Activated CD4-positive, alpha-beta T cell treated with anti-CD3 and anti-CD28 coated beads, Interleukin-2, amount 10 ng/mL, durations not matched to agents 7 days and 5 days (primary cell): Measurements from ENCODE around the gene ZW10. TPM values are rescaled to one million over a fixed set of nuclear protein-coding genes. Genes with fewer than 3 reads are reported as not detected.
"Not testable (repeated sequence)": the region's sequence is repeated elsewhere in the genome, so short reads cannot be mapped to it uniquely, and the experiment has no call there.

Experiments used
- CTCF ChIA-PET: fragments of 350-600 bp; sonication (Branson Sonifier 250); formaldehyde crosslinking; loops from one replicate; lab custom pipeline; 2021; ENCODE audit warnings: antibody characterized with exemption; lab: Charles Lee
- POLR2A ChIA-PET: fragments of 350-600 bp; sonication (Branson Sonifier 250); formaldehyde crosslinking; loops from one replicate; lab custom pipeline; 2021; ENCODE audit warnings: antibody characterized with exemption; lab: Charles Lee
- DNase-seq: peaks from one replicate; pipeline ENCODE4 v3.0.0-alpha.2; 2020
- H3K27ac Mint-ChIP-seq: one replicate; pipeline ENCODE4 v1.8.0; 2021; ENCODE audit warnings: mild to moderate bottlenecking, moderate library complexity, mixed read lengths
- H3K27me3 Mint-ChIP-seq: one replicate; pipeline ENCODE4 v1.8.0; 2021; ENCODE audit warnings: mixed read lengths
- H3K36me3 Mint-ChIP-seq: one replicate; pipeline ENCODE4 v1.8.0; 2021; ENCODE audit warnings: low read depth, mixed read lengths
- H3K4me1 Mint-ChIP-seq: one replicate; pipeline ENCODE4 v1.8.0; 2021; ENCODE audit warnings: mixed read lengths
- H3K4me3 Mint-ChIP-seq: one replicate; pipeline ENCODE4 v1.8.0; 2021; ENCODE audit warnings: mild to moderate bottlenecking, moderate library complexity, mixed read lengths
- H3K9me3 Mint-ChIP-seq: one replicate; pipeline ENCODE4 v1.8.0; 2021; ENCODE audit warnings: mixed read lengths
- total RNA-seq, 2 experiments: library from RNA; stranded (reverse); gene quantifications; one replicate each; pipeline ENCODE4 v1.2.3, GENCODE V29; 2021

The ZW10 gene
- total RNA-seq, 2 experiments from 2014 or later, result 19.9 to 20.8 TPM

DNA sequence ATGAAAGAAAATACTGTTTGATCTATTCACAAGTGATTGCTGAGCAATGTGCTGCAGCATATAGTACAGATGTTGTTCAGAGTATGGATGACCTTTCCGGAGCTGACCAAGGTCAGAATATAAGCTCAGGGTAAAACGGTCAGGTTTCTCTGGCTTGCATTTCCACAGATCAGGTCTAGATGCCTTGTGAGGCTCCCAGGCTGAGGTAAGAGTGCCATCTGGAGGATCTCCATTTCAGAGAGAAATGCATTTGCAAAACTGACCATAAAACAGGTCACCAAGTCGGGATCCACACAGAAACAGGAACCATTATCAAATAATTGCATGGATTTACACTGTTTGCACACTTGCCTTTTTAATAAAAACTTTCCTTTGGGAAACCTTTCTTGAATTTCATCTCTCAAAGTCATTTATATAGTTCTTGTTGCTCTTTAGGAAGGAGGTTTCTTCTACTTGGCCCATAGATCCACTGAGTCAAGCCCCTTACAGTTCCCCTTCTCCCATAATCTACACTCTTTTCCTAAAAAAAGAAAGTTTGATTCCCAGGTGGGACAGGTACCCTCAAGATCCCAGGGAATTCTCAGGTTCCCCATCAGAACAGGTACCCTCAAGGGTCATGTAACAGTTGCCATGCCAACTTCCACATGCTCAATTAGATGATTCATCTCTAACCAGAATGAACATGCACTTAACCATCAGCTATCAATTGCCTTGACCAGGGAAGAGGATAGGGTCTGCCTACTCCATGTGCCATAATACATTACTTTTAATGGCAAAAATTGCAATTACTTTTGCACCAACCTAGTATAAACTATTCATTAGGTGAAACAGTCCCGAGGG, 42.4 kb downstream of the ZW10 start:
- H3K36me3 Mint-ChIP-seq, result peaks cover 9% of the 10 kb centered on the region
- ChIA-PET CTCF (interaction anchor here (0.7 to 1.1 kb wide), 2 partner anchors 9 to 225 kb away, joined by 3 to 4 read pairs; no protein-coding TSS in a partner anchor), POLR2A (no interaction called here)
- no peak for DNase-seq
- H3K9me3 Mint-ChIP-seq, result no peaks in the 10 kb centered on the region
- no peak overlapping the region for H3K4me3 Mint-ChIP-seq
- H3K4me1 Mint-ChIP-seq, result no peaks in the 10 kb centered on the region
- H3K27me3 Mint-ChIP-seq, result no peaks in the 10 kb centered on the region
- no peak overlapping the region for H3K27ac Mint-ChIP-seq

DNA sequence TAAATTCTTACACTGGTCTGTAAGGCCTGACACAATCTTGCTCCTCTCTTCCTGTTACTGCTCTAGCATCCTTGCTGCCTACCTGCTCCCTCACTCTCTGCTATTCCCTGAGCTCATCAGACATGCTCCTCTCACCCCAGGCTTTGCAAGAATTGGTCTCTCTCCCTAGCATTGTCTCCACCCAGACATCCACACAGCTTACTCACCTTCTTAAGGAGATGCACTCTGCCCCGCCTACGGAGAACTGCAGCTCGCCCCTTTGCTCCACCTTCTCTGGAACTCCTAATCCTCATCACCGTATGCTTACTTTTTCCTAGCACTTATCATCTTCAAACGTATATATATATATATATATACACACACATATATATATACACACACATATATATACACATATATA, 44.0 kb downstream of the ZW10 start:
- no peaks in the 10 kb centered on the region for H3K27me3 Mint-ChIP-seq
- ChIA-PET POLR2A (interaction anchor here (0.6 kb wide), 1 partner anchor 9 kb away, joined by 3 read pairs; no protein-coding TSS in a partner anchor), CTCF (interaction anchor here (0.6 kb wide), 1 partner anchor 248 kb away, joined by 4 read pairs; no protein-coding TSS in a partner anchor)
- no peak overlapping the region for H3K27ac Mint-ChIP-seq
- no peak overlapping the region for H3K4me3 Mint-ChIP-seq
- no peak for DNase-seq
- no peaks in the 10 kb centered on the region for H3K9me3 Mint-ChIP-seq
- peaks cover 4% of the 10 kb centered on the region for H3K36me3 Mint-ChIP-seq
- no peaks in the 10 kb centered on the region for H3K4me1 Mint-ChIP-seq

GRCh38 chr11:113728814-113729213, 44.7 kb downstream of the ZW10 start:
- no peaks in the 10 kb centered on the region for H3K4me1 Mint-ChIP-seq
- peaks cover 4% of the 10 kb centered on the region for H3K36me3 Mint-ChIP-seq
- CTCF ChIA-PET, result interaction anchor here (0.7 kb wide), 1 partner anchor 10 kb away, joined by 4 read pairs; no protein-coding TSS in a partner anchor
- POLR2A ChIA-PET, result no interaction called here
- DNase-seq, result no peak
- H3K27ac Mint-ChIP-seq, result no peak overlapping the region
- no peaks in the 10 kb centered on the region for H3K9me3 Mint-ChIP-seq
- no peak overlapping the region for H3K4me3 Mint-ChIP-seq
- no peaks in the 10 kb centered on the region for H3K27me3 Mint-ChIP-seq

DNA sequence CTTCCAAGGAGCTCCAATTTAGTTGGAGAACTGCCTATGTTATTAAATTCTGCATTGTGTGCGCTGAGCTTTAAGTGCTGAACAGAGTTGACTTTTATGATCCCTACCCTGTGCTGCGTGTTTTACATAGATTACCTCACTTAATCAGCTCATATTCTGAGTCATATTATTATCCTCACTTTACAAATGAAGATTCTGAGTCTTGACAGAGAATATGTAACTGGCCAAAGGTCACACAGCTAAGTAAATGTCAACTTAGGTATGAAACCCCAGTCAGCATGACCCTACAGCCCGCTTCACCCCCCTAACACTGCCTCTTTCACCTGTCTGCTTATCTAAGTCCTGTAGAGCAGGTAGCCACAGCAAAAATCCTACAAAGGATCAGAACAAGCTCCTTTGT, 47.6 kb downstream of the ZW10 start:
- no peaks in the 10 kb centered on the region for H3K9me3 Mint-ChIP-seq
- CTCF ChIA-PET, result interaction anchor here (0.7 to 1.5 kb wide), 4 partner anchors 13 to 824 kb away, joined by 3 to 4 read pairs (median 3); no protein-coding TSS in a partner anchor
- no peaks in the 10 kb centered on the region for H3K36me3 Mint-ChIP-seq

GRCh38 chr11:113725407-113725806, 48.1 kb downstream of the ZW10 start:
- POLR2A ChIA-PET, result no interaction called here

More for the DNA sequence above, 47.6 kb downstream of the ZW10 start:
- Mint-ChIP-seq H3K4me3 (no peak overlapping the region), H3K27ac (no peak overlapping the region), H3K4me1 (no peaks in the 10 kb centered on the region), H3K27me3 (no peaks in the 10 kb centered on the region)
- no peak for DNase-seq
- POLR2A ChIA-PET, result interaction anchor here (0.7 kb wide), 1 partner anchor 48 kb away, joined by 3 read pairs; no protein-coding TSS in a partner anchor

DNA sequence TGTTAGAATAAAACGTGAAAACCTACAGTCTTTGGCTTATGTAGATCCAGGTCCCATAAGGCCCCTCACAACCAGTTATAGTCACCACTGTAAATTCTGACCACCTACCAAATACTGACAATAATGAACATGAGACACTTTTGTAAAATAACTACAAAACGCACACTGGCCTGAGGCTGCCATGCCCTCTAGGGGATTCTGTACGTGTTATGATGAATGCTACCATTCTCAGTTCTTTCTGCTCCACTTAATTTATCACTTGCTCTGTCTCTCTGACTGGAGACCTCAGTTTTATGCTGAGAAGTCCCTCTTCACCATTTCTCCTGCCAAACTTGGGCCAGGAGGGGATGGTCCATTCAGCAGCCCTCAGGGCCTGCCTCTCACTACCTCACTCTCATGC, 48.7 kb downstream of the ZW10 start:
- Mint-ChIP-seq H3K27ac (no peak overlapping the region), H3K9me3 (no peaks in the 10 kb centered on the region), H3K4me1 (no peaks in the 10 kb centered on the region), H3K27me3 (no peaks in the 10 kb centered on the region), H3K4me3 (no peak overlapping the region), H3K36me3 (no peaks in the 10 kb centered on the region)
- ChIA-PET CTCF (no interaction called here), POLR2A (no interaction called here)
- no peak for DNase-seq

More at GRCh38 chr11:113725407-113725806, 48.1 kb downstream of the ZW10 start:
- H3K27me3 Mint-ChIP-seq, result no peaks in the 10 kb centered on the region
- no peak overlapping the region for H3K27ac Mint-ChIP-seq
- CTCF ChIA-PET, result interaction anchor here (0.6 to 1.5 kb wide), 5 partner anchors 13 to 824 kb away, joined by 3 to 5 read pairs (median 3); no protein-coding TSS in a partner anchor
- H3K4me1 Mint-ChIP-seq, result no peaks in the 10 kb centered on the region
- DNase-seq, result no peak
- H3K9me3 Mint-ChIP-seq, result no peaks in the 10 kb centered on the region
- no peaks in the 10 kb centered on the region for H3K36me3 Mint-ChIP-seq
- H3K4me3 Mint-ChIP-seq, result no peak overlapping the region

DNA sequence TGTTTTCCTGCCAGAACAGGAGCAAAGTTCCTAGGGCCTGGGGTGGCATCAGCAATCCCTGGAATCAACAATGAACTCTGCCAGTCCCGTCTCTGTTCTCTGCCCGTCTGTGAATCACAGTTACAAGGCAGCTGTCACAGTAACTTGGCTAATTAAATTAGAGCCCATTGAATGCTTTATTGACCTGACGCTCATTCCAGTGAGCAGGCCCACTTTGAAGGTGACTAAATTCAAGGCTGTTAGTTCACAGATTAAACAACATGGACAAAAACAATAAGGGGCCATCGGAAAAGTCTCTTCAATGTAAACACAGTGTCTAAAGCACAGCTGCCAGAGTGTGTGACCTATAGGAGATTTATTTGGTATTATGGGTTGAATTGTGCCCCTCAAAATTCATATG, 49.7 kb downstream of the ZW10 start:
- Mint-ChIP-seq H3K27me3 (no peaks in the 10 kb centered on the region), H3K27ac (no peak overlapping the region)
- POLR2A ChIA-PET, result no interaction called here

GRCh38 chr11:113722934-113723333, 50.6 kb downstream of the ZW10 start:
- Mint-ChIP-seq H3K9me3 (no peaks in the 10 kb centered on the region), H3K4me3 (no peak overlapping the region), H3K4me1 (no peaks in the 10 kb centered on the region), H3K36me3 (no peaks in the 10 kb centered on the region), H3K27me3 (no peaks in the 10 kb centered on the region), H3K27ac (no peak overlapping the region)
- CTCF ChIA-PET, result interaction anchor here (0.8 to 1.5 kb wide), 2 partner anchors 9 to 346 kb away, joined by 3 to 4 read pairs; no protein-coding TSS in a partner anchor
- no peak for DNase-seq
- POLR2A ChIA-PET, result no interaction called here

More for the DNA sequence above, 49.7 kb downstream of the ZW10 start:
- H3K9me3 Mint-ChIP-seq, result no peaks in the 10 kb centered on the region
- no peaks in the 10 kb centered on the region for H3K36me3 Mint-ChIP-seq
- no peak for DNase-seq
- no peaks in the 10 kb centered on the region for H3K4me1 Mint-ChIP-seq
- no peak overlapping the region for H3K4me3 Mint-ChIP-seq
- CTCF ChIA-PET, result no interaction called here

DNA sequence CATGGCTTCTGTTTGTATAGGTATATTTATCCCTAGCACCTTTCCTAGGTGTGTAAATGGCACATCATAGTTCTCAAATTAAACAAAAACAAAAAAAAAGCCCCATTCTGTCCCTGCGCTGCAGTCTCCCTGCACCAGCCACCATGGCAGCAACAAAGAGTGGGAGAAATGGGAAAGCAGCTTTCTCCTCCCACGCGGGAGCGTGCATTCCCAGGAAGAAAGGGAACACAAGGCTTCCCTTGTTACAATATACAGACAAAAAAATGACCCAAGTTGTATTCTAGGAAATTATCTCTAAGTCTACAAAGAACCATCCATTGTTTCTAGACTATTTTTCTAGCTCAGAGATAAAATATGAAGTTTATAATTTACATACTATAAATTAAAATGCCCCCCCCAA, 51.3 kb downstream of the ZW10 start:
- H3K4me3 Mint-ChIP-seq, result no peak overlapping the region
- POLR2A ChIA-PET, result no interaction called here

DNA sequence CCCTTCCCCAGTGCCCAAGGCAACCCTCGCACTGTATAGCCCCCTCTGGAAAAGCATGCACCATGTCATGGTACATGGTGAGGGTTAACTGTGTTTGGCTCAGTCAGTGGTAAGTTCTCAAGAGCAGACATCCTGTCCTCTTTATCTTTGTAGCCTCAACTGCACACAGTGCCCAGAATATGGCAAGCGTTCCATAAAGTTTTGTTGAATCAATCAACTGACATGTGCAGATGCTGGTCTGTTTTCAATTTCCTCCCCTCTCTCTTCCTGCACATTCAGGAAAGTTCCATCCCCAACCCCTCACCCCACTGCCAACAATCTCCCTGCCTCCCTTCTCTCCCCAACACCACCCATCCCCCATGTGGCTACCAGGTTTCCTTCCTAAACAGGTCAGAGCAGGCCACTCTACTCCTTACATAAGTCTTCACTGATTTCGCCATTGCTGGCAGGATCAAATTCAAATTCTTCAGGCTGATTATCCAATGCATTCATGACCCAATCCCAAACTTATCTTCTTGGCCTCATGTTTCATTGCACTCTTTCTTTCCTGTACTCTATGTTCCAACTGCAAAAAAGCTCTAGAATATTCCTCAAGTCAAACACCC, 51.9 kb downstream of the ZW10 start:
- Mint-ChIP-seq H3K27me3 (no peaks in the 10 kb centered on the region), H3K27ac (no peak overlapping the region)
- CTCF ChIA-PET, result interaction anchor here (1.5 kb wide), 1 partner anchor 10 kb away, joined by 4 read pairs; no protein-coding TSS in a partner anchor

More for the DNA sequence above, 51.3 kb downstream of the ZW10 start:
- CTCF ChIA-PET, result interaction anchor here (0.8 to 1.5 kb wide), 2 partner anchors 10 to 346 kb away, joined by 3 to 4 read pairs; no protein-coding TSS in a partner anchor
- no peak for DNase-seq
- Mint-ChIP-seq H3K36me3 (no peaks in the 10 kb centered on the region), H3K4me1 (no peaks in the 10 kb centered on the region), H3K27me3 (no peaks in the 10 kb centered on the region), H3K9me3 (no peaks in the 10 kb centered on the region), H3K27ac (no peak overlapping the region)

DNA sequence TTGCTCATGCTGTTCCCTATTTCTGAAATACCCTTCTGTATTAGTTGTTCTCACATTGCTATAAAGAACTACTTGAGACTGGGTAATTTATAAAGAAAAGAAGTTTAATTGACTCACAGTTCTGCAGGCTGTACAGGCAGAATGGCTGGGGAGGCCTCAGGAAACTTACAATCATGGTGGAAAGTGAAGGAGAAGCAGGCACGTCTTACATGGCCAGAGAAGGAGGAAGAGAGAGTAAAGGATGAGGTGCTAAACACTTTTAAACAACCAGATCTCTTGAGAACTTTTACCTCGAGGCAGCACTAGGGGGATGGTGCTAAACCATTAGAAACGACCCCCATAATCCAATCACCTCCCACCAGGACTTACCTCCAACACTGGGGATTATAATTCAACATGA, 53.0 kb downstream of the ZW10 start:
- H3K36me3 Mint-ChIP-seq, H3K9me3 Mint-ChIP-seq, DNase-seq, H3K27ac Mint-ChIP-seq, H3K27me3 Mint-ChIP-seq, H3K4me3 Mint-ChIP-seq, CTCF ChIA-PET, H3K4me1 Mint-ChIP-seq, POLR2A ChIA-PET: not testable (repeated sequence)

More for the DNA sequence above, 51.9 kb downstream of the ZW10 start:
- Mint-ChIP-seq H3K36me3 (no peaks in the 10 kb centered on the region), H3K4me3 (no peak overlapping the region), H3K4me1 (no peaks in the 10 kb centered on the region), H3K9me3 (no peaks in the 10 kb centered on the region)
- DNase-seq, result no peak
- POLR2A ChIA-PET, result no interaction called here

DNA sequence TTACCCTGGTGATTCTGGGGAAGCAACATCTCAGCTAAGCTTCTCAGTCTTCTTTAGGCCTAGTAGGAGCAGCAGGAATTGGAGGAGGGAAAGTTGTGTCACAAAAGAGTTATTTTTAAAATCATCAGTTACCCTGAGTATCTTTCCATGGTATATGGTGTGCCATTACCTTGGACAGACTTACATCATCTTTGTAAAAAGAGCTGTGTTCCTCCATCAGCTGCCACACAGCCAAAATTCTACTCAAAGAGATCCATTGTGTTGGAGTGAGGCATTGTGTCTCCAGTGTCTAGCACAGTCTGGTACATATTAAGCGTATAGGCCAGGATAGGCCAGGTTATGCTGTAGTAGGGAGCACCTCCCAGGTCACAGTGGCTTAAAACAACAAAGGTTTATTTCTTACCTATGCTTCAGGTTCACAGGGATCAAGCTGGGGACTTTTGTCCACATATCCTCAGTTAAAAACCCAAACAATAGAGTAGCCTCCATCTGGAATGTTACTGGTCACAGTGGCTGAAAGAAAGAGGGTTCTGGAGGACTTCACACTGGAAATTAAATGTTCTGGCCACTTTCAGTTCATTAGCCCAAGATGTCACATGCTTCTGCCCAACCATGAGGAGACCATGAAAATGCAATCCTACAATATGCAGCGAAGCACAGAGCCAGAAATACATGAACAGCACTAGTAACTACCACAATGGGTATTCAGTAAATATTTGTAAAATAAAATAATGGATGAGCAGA, 57.4 kb downstream of the ZW10 start:
- Mint-ChIP-seq H3K9me3 (no peaks in the 10 kb centered on the region), H3K27me3 (no peaks in the 10 kb centered on the region), H3K36me3 (no peaks in the 10 kb centered on the region), H3K4me1 (no peaks in the 10 kb centered on the region), H3K27ac (no peak overlapping the region), H3K4me3 (no peak overlapping the region)
- CTCF ChIA-PET, result interaction anchor here (1.1 kb wide), 1 partner anchor 16 kb away, joined by 3 read pairs; no protein-coding TSS in a partner anchor
- POLR2A ChIA-PET, result no interaction called here
- no peak for DNase-seq
